ENCODE measurements around the gene RAB33A.

The RAB33A gene
- 8.1 to 14.8 reads per million in 2 donors for total RNA-seq

DNA sequence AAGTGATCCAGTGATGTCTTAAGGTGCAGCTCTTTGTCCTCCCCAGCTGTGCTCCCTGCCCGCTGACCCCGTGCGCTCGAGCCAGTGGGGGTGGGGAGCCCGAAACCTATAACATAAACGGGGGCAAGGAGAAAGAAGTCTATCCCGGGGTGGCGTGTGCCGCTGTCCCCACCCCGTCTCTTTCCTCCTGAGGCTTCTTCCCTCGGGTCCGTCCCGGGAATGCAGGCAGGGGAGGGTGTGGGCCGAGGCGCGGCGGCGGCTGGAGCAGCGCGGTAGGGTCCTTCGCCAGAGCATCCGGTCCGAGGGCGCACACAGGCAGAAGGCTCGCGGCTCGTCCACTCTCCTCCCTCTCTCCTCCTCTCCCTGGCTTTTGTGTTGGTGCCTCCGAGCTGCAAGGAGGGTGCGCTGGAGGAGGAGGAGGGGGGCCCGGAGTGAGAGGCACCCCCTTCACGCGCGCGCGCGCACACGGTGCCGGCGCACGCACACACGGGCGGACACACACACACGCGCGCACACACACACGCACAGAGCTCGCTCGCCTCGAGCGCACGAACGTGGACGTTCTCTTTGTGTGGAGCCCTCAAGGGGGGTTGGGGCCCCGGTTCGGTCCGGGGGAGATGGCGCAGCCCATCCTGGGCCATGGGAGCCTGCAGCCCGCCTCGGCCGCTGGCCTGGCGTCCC is at the start of gene RAB33A:
RAB33A (plus strand) TSS at position 517 of the 681 bp plus-strand sequence; CDS start at position 618, 101 bp downstream.
- DNase-seq, result peak; percentile 28

DNA sequence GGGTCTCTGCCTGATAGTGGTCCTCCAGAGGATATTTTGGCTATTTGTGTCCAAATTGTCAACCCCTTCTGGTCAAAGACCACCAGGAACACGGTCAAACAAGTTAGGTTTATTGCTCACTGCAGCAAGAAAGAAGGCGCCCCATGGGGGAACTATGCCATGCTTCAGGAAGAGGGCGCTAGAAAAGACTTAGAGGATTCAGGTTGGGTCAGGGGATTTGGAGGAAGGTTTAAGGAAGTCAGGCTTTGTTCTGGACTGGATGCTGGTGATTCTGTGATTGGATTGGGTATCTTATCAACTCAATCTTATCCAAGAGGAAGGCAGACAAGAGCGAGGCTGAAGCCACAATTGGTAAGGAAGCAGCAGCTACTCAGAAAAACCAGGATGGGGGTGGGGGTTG is 47.2 kb upstream of the RAB33A start:
- no peak for DNase-seq

DNA sequence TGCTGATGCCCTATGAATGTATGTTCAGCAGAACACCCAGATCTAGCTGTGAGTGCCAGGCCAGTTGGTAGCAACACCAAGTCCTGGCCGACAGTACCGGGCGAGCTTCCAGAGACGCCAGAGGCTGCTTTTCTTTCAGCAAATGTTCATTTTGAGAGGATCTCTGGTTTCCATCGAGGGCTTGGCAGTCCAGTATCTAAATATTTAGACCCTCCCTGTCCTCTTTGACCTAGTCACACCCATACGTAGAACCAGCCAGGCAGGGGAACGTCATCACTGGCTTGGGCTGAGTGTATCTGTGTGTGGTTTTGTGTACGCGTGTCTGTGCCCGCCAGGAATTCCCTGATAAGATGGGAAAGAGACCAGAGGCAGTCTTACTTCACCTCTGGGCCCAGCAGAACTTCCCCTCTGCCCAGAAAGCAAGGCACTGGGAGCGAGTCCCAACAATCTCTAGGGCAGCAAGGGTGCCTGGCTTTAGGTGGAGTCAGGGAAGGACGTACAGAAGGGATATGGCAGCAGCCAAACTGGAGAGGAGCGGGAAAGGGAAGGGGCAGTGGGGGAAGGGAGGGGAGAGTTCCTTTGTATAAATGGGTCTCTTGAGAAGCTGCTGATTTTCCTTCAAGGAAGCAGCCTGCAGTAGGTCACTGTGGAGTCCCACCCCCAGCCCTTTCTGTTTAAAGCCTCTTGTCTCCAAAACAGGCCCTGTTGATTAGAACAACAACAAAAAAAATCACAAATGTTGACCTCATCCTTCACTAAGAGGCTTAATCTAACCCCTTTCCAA is 46.5 kb upstream of the RAB33A start:
- DNase-seq, result no peak

DNA sequence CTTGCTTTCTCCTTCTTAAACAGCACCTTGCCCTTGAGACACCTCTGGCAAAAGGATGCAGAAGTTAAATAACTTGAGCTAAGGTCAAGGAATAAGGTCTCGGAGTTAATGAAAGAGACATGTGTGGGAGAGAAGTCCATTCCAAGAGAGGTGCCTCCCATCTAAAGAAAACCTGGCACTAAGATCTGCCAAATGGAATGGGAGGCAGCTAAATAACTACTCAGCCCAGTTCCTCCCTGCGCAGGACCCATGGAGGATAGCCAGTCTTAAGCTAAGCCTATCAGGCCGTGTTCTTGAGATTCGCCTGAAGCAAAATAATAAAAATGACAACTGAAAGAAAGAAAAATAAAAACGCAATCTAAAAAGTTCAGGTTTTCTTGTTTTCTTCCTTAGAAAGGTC is 40.8 kb upstream of the RAB33A start:
- no peak for DNase-seq

DNA sequence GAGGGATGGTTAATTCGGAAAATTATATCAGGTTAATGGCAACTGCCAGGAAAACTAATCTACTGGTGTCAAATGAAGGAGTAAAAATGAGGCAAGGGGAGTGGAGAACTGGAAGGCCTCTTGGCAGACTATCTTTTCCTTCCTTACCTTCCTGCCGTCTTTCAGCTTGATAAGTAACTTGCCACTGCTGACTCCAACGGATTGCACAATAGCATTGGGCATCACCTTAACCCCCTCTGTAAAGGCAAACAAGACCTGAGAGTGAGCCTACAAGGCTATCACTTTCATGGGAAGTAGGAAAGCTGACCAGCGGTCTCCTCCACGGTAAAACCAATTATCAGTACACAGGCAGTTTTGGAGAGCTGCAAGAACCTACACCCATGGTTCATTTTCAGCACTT is 35.3 kb upstream of the RAB33A start:
- no peak for DNase-seq

DNA sequence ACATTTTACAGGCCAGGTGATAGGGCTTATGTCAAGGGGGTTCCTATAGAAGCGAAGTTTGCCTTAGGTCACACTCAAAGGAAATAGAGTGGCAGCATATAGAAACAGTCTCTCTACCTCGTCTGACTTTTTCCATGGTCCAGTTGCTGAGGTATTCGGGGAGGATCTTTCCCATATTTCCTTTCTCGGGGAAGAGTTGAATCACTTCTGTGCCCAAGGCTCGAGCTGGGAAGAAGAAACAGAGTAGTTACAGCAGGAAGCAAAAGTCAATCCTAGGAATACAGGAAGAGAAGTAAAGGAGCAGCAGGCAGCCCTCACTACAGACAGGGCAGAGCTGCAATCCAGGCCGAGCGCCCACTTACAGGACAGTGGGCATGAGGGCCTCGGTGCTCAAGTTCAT is 34.8 kb upstream of the RAB33A start:
- no peak for DNase-seq

DNA sequence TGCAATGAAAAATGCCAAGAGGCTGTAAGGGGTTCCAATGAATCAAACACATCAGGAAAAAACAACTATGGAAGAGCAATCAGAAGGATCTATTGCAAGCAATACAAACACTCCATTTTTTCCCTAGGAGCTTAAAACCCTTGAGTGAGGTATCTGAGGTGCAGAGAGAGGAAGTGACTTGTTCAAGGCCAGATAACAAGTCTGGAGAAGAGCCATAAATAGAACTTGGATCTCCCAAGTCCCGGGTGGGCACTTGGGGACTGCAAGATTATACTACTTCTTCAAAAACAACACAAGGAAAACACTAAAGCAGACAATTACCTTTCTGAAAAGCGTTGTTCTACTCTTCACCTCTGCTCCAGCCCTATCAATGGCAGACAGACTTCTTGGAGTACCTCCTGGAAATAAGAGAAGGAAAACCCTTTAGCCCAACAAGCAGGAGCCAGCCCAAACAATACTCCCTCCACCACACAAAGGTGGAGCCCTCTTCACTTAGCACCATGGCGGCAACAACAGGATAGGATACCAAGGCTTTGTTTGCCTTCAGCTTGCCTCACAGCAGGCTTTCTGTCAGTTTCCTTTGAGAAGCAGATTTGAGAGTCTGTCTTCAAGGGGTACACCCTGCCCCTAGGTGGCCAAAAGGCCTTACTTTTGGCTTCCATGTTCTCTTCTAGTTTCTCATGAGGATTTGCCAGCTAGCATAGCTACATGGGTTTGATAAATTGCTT is 32.1 kb upstream of the RAB33A start:
- DNase-seq, result no peak

DNA sequence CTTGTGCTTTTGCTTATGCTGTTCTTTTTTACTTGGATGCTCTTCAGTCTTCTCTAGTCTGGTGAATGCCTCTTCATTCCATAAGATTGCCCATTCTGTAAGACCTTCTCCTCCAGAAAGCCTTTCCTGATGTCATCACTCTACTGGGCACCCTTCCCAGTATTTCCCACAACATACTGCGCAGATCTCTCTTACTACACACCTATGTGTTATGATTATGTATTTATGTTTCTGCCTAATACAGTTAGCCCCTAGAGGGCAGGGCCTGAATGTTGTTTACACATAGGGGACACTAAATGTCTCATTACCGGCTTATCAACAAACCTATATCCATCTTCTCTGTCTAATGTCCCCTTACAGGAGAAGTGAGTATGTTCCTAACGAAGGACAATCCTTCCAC is 27.3 kb upstream of the RAB33A start:
- no peak for DNase-seq

DNA sequence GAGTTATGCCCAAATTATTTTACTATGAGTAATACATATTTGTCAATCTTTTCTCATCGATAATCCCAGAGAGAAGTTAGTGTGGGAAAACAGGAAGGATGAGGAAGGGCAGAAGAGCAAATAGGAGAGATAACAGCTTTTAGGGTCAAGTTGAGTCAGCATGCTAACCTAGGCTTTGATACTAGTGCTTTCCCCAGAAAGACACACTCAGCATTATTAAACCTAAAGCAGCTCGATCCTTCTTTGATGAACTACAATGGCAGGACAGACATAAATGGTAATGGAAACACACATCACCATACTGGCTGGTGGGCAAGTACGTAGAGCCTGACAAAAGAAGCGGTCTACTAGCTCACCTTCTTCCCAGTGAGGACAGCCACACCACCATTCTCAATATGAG is 26.6 kb upstream of the RAB33A start:
- no peak for DNase-seq

DNA sequence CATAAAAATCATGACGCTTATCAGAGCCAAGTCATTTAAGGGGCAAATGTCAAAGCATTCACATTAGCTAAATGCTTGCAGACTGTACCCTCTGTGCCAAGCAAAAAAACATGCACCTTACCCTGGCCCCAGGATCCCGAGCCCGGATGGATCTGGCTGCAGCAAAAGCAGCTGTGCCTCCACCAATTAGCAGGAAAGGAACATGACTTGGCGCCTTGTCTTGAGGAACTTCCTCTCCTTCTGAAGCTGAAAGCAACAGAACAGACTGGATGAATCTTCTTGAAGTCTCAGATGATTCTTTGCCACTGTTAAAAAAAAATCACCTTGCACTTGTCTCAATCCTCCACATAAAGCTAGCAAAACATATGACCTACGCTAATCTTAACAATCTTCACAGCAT is 24.1 kb upstream of the RAB33A start:
- no peak for DNase-seq

DNA sequence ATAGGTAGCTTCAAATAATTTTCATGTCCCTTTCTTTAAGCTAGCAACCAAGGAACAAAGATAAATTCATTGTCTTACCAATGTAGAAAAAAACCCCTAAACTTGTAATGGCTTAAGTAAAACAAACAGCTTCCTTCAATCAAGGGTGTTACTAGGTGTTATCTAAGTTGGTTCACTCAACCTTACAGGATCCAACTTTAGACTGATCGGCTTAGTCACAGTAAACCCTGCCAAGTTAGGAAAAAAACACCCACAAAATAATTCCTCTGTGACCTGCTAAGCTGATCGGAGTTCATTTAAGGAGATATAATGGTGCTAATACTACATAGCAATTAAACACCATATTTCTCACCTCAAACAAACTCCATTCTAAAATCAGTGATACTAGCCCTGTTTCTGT is 16.2 kb upstream of the RAB33A start:
- DNase-seq, result no peak

DNA sequence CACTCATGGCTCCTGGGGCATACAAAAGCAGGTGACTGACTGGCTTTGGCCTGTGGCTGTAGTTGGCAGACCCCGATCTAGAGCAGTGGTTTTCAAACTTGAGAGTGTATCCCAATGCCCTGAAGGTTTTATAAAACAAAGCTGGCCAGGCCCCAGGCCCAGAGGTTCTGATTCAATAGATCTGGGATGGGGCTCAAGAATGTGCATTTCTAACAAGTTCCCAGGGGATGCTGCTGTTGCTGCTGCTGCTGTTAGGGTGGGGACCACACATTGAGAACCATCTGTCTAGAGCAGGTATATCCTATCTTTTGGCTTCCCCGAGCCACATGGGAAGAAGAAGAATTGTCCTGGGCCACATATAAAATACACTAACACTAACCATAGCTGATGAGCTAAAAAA is 13.5 kb upstream of the RAB33A start:
- no peak for DNase-seq

DNA sequence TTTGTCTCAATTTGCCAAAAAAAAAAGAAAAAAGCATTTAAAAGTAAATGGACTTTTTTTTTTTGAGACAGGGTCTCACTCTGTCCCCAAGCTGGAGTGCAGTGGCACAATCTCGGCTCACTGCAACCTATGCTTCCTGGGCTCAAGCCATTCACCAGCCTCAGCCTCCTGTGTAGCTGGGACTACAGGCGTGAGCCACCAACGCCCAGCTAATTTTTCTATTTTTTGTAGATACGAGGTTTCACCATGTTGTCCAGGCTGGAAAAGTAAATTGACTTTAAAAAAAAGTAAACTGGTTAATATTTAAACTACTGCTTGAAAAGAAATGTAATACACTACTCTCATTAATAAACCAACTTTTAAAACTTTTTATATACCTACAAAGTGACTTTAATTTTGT is 12.0 kb upstream of the RAB33A start:
- DNase-seq, result no peak

DNA sequence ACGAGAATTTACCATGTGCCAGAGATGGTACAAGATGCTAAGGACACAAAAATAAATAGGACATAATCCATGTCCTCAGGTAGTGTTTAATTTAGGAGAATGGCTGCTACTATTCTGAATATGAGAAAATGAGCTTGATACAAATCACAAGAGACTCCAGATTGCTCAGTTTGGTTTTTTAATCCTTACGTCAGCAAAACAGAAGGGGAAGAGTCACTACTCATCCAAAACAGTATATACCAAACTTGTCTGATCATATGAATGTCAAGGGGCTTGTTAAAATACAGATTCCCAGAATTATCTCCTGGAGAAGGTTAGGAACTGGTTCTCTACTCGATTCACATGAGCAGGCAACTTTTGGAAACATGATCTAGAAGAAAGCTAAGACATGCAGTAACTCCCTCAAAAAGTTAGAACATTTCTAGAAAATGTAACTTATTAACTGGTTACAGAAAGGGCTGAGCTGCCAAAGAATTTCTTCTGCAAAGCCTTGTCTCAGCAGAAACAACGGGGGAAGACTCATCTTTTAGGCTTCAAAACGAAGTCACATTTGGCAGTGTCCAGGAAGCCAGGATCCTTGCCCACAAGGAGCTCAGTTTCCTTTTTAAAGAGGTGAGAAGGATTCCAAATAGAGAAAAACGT is 9.5 kb upstream of the RAB33A start:
- no peak for DNase-seq

DNA sequence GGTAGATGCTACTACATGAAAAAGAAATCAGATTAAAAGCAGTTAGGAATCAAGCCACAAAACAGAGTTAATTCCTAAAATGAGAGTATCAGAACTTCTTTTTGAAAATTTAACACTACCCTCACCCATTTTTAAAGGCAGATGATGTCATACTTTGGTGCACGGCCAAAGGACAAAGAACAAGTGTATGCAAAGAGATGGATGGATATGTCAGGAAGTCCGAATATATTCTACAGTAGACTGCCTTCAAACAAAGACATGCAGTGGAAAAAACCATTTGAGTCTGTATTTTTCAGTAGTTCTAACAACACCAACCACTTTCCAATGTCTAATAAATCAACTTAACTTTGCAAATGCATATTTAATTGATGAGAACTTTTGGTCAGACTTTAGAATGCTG is 8.4 kb upstream of the RAB33A start:
- no peak for DNase-seq

DNA sequence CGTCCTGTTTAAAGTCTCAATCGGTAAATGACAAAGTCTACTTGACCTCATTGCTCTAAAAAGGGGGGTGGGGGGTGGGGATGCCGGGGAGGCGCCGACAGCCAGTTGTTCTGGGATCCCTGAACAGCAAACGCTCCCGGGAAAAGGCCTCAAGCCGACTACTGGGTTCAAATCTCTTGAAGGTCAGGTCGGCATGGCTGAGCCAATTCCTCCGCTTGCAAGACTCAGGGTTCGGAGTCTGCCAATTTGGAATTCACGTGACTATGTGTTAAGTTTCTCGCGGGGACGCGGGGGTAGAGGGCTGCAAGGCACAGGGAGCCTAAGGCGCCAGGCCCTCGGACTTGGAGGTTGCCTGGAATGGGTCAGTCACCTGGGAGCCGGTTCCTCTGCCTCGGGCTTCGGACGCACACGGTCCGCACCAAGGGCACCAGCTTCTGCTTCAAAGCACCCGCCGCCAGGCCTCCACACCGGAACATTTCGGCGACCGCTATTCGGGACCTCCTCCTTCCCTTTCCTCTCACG is 6.5 kb upstream of the RAB33A start:
- DNase-seq, result no peak

DNA sequence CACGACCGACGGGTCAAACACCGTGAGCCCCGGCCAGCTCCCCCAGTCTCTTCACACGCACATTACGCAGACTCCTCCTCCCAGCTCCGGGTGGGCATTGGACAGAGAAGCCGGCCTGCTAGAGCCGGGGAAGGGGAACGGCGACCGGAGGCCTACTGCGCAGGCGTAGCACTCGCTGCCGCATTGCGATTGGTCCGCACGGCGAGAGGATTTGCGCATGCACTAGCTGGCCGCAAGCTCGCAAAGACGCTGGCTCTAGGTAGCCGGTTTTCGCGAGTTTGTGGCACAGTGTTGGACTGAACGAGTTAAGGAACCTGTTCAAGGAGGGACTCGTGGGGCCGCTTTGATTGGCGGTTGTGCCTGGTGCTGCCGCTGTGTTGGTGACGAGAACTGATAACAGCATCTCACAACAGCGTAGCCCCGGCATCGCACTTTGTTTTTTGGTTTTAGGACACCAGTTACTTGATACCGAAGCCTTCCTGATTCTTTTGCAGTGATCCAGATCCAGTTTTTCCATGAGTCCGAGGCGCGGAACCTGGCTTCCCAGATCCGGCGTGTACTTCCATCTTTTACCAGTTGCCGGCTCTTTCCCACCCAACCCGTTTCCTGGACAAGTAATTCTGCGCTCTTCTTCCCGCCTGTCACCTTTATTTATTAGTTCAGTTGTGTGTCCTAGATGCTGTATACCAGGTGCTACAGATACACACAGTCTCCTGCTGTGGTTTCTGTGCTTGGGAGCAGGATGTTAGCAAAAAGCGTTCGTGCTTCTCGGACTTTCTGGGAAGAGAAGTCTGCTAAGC is 5.9 kb upstream of the RAB33A start, which contains the start of gene AIFM1:
AIFM1 (minus strand) TSS at position 139 of the 800 bp plus-strand sequence. CDS start 185 bp downstream, outside the sequence.
- peak; percentile 72 for DNase-seq

DNA sequence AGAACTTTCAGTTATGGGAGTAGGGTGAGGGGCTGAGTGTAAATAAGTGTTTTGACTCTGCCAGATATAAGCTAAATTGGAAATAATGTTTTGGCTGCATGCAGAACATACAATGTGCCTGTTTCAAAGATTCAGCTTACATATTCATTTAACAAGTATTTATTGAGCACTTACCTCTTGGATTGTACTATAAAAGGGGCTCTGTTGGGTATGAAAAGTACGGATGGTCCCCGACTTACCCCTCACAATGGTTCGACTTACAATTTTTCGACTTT is 5.3 kb upstream of the RAB33A start:
- no peak for DNase-seq

DNA sequence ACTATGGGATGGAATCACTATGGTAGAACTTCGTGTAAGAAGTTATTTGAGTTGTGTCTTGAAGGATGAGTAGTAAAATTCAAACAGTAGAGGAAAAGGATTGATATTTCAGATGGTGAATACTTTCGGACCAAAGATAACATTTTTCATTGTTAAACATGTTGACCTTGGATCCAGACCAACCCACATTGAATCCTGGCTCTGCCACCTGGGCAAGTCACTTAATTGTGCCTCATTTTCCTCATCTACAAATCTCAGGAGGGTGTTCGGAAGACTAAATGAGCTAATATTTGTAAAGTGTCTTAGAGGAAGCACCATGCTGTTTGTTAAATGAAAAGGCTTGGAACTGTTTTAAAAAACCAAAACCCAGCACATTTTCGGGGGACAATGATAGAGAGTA is 4.7 kb upstream of the RAB33A start:
- DNase-seq, result no peak

DNA sequence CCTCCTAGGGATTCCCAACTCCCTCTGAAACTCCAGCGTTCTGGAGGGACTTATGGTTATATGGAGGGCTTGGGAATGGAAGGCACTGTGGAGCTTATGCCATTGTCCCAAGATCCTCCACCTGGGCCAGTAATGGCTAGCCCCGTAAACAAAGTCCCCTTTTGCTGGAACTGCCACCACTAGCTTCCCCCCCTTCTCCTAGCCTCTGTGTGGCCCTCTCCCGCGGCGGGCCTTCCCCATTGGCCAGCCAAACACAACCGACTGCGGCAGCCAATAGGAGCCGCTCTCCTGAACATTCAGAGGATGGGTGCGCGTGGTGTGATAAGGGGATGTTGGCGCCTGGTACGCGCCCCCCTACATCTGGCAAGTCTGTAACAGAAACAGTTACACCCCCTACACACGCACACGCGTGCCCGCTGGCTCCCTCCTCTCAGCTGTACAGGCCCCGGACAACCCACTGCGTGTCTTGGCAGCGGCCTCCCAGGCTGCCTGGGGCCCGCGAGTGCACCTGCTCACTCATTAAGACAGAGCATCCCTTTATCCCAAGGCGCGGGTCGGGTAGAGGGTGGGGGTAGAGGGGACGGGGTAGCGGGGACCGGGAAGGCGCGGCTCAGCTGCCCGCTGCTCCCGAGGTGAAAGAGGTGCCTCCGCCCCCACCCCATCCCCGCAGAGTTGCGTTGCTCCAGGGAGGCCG is 863 bp upstream of the RAB33A start:
- DNase-seq, result peak; percentile 46

DNA sequence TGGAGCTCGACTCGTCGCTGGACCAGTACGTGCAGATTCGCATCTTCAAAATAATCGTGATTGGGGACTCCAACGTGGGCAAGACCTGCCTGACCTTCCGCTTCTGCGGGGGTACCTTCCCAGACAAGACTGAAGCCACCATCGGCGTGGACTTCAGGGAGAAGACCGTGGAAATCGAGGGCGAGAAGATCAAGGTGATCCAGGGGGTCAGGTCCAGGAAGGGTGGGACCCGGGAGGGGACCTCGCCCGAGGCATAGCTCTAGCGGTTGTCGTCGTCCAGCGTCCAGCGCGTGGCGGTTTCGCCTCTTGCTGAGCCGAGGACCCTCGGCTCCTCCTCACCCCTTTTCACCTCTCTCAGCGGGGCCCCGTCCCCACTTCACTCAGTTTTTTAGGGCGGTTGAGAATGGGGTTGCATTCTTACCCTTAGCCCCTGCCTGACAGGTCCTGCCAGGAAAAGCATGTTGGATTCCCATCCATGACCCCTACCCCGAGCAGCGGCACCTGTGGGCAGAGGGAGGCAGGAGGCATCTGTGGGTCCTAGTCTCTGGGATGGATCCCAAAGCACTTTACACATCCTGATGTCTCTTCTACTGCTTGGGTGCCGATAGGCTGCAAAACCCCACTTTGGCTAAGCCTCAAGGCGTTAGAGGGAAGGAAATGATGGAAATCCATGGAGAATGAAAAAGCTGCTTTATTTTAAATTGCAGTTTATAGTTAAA is 524 bp downstream of the RAB33A start:
- DNase-seq, result no peak
